HL-60 (cell line): Measurements from ENCODE around the gene ZWINT.

ENCODE experiments used
- DNase-seq, 2 experiments: peaks; one replicate each; pipeline ENCODE4 v3.0.0-alpha.2; 2010 to 2020; ENCODE audit warnings: low read depth in 1 of 2, low spot score in 1 of 2
- H3K27ac ChIP-seq: fragments of 250-450 bp; sonication (Bioruptor Pico); replicated peaks from 2 replicates; pipeline ENCODE4 v1.5.1; 2020; ENCODE audit warnings: mild to moderate bottlenecking, moderate library complexity
- H3K27me3 ChIP-seq: fragments of 250-450 bp; sonication (Bioruptor Pico); 2 replicates; pipeline ENCODE4 v1.5.1; 2021; ENCODE audit warnings: mild to moderate bottlenecking, moderate library complexity; ENCODE audit not compliant: insufficient read depth, poor library complexity, severe bottlenecking
- H3K4me3 ChIP-seq: replicated peaks from 2 replicates; pipeline ENCODE4 v1.5.1; 2011; ENCODE audit warnings: mild to moderate bottlenecking, control low read depth, low read length; ENCODE audit not compliant: insufficient read depth
- CTCF ChIP-seq: IDR thresholded peaks from one replicate; pipeline ENCODE4 v1.5.1; 2011; ENCODE audit warnings: low read length, control low read depth, inconsistent platforms; ENCODE audit not compliant: insufficient read depth
- GABPA ChIP-seq: IDR thresholded peaks from 2 replicates; pipeline ENCODE4 v1.6.1; 2012; ENCODE audit warnings: low read depth
- POLR2AphosphoS5 ChIP-seq: IDR thresholded peaks from 2 replicates; pipeline ENCODE4 v1.6.1; 2012; ENCODE audit warnings: low read depth
- SPI1 ChIP-seq: IDR thresholded peaks from 2 replicates; pipeline ENCODE4 v1.6.1; 2012; ENCODE audit warnings: low read depth, mild to moderate bottlenecking, borderline replicate concordance
- TF ChIP-seq, protein P1 (sequence below): IDR thresholded peaks from 2 replicates; pipeline ENCODE4 v1.6.1; 2012; ENCODE audit warnings: low read depth; ENCODE audit not compliant: insufficient replicate concordance

ZWINT gene

GRCh38 chr10:56346845-56347415 lies 14.1 kb downstream of the ZWINT start:
- Histone ChIP-seq H3K4me3 (no peak overlapping the region), H3K27me3 (no peaks in the 10 kb centered on the region), H3K27ac (no peak overlapping the region)
- no peak for DNase-seq
- TF ChIP-seq, protein P1, sequence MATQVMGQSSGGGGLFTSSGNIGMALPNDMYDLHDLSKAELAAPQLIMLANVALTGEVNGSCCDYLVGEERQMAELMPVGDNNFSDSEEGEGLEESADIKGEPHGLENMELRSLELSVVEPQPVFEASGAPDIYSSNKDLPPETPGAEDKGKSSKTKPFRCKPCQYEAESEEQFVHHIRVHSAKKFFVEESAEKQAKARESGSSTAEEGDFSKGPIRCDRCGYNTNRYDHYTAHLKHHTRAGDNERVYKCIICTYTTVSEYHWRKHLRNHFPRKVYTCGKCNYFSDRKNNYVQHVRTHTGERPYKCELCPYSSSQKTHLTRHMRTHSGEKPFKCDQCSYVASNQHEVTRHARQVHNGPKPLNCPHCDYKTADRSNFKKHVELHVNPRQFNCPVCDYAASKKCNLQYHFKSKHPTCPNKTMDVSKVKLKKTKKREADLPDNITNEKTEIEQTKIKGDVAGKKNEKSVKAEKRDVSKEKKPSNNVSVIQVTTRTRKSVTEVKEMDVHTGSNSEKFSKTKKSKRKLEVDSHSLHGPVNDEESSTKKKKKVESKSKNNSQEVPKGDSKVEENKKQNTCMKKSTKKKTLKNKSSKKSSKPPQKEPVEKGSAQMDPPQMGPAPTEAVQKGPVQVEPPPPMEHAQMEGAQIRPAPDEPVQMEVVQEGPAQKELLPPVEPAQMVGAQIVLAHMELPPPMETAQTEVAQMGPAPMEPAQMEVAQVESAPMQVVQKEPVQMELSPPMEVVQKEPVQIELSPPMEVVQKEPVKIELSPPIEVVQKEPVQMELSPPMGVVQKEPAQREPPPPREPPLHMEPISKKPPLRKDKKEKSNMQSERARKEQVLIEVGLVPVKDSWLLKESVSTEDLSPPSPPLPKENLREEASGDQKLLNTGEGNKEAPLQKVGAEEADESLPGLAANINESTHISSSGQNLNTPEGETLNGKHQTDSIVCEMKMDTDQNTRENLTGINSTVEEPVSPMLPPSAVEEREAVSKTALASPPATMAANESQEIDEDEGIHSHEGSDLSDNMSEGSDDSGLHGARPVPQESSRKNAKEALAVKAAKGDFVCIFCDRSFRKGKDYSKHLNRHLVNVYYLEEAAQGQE: no peak
- TF ChIP-seq GABPA: no peak
- no peak for TF ChIP-seq CTCF
- TF ChIP-seq SPI1: no peak
- no peak for TF ChIP-seq POLR2AphosphoS5

- TF ChIP-seq, protein P1: no peak
- TF ChIP-seq SPI1 (no peak), GABPA (no peak)
- Histone ChIP-seq H3K27me3 (no peaks in the 10 kb centered on the region), H3K27ac (no peak overlapping the region), H3K4me3 (no peak overlapping the region)
- no peak for DNase-seq
Observed at GRCh38 chr10:56341612-56342011, 19.4 kb downstream of the ZWINT start.

GRCh38 chr10:56329961-56330360 lies 31.1 kb downstream of the ZWINT start:
- no peak for DNase-seq
- Histone ChIP-seq H3K4me3 (no peak overlapping the region), H3K27me3 (no peaks in the 10 kb centered on the region), H3K27ac (no peak overlapping the region)
- TF ChIP-seq POLR2AphosphoS5 (no peak), GABPA (no peak), SPI1 (no peak), CTCF (no peak)
- TF ChIP-seq, protein P1: no peak

DNA sequence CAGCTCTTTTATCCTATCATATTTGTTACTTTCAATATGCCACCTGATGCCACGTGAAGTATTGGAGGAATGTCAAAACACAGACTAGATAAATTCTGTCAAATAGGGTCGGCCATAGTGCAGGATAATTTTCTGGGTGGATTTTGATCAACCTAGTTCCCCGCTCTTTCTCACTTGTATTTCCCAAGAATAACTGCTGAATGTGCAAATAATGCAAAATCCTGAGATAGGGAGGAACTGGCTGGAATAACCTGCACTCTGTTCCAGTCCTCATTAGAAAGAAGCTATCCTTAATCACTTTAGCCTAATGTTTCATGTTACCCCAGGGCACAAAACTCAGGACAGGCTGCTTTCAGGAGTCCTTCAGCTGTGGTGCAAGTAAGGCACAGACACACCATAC lies 33.9 kb downstream of the ZWINT start:
- TF ChIP-seq CTCF (no peak), POLR2AphosphoS5 (no peak)
- H3K27ac ChIP-seq: no peak overlapping the region
- no peak for DNase-seq
- H3K27me3 ChIP-seq: no peaks in the 10 kb centered on the region
- H3K4me3 ChIP-seq: no peak overlapping the region
